GM19351 (cell line): ENCODE results near the gene PCDH9.
"Not testable (repeated sequence)": the region's sequence is repeated elsewhere in the genome, so short reads cannot be mapped to it uniquely, and the experiment has no call there.

Experiments
- ATAC-seq: cut with Tn5 transposase; IDR thresholded peaks from one replicate; pipeline ENCODE4 v1.9.1; 2021; ENCODE audit warnings: mild to moderate bottlenecking, moderate library complexity; ENCODE audit not compliant: unreplicated experiment

Gene PCDH9

DNA sequence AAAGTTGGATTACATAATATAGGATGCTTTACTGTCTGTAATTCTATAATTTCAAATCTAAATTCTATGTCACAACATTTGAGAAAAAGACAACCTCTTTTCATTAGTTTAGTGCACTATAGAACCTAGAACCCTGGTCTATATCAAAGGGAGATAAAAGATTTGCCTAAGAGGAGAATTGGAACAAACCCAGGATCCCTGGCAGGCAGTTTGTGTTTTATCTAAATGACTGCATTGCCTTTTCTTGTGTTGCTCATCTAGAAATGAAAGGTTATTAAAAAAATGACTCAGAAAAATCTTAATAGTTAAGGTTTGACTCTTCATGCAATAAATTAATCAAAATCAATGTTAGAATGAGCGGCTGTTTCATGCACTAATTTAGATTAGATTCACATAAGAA lies 96.7 kb downstream of the PCDH9 start:
- ATAC-seq = no peak

DNA sequence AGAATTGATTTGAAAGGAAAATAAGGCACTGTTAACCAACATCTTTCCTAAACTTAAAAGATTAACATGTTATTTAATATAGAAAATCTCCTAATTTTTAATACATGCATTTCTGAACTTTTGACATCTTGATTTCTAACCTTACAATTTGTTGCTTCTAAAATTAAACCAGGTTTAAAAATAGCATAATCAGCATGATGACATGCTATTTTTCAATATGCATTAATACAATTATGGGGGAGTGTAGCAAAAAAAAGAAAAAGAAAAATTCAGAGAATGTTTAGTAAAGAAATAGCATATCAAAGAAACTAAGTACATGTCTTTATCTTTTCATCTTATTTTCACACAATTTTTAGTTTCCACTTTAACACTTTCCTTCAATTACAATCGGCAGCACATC lies 98.7 kb downstream of the PCDH9 start:
- ATAC-seq = no peak

DNA sequence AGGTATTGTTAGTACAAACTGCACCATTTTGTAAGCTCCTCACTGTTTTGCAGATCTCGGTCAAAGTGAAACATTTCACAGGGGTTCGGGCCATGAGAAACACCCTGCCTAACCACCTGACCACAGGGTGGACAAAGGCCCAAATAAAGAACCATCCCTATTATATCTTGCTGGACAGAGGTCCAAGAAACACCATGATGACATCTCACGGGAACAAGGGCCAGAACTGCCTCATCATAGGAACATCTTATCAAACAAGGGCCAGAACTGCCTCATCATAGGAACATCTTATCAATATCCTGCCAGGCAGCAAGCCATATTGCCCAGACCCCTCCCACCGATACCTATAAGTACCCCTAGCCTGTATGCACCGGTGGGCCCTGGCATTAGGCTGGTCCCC lies 99.7 kb downstream of the PCDH9 start:
- no peak for ATAC-seq

DNA sequence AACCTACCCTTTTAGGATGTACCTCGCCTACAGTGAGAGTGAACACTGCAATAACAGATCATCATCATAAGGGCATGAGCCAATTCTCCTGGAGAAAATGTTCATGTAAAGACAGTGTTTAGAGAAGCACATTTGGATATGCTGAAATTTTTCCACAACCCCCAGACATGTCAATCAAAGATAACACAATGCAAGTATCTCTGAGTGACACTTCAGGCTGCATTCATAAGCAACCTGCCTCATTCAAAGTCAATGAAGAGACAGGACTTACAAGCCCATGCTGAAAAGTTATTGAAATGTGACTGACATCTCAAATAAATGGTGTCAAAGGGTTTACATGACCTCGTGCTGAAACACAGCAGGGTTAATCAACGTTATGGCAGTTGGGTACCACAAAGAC lies 102.0 kb downstream of the PCDH9 start:
- ATAC-seq = no peak

DNA sequence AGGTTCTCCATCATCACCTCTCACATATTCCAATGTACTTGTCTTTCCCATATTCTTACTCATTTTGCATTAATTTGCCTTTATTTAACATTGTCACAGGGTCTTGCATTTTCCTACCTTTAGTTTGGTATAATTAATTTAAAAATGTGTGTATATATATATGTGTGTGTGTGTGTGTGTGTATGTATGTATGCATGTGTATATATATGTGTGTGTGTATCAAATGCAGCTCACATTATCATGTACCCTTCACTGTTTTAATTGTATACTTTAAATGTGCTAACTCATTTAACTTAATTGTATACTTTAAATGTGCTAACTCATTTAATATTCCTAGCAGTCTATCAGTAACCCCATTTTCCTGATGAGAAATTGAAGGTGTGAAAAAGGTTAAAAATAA lies 104.5 kb downstream of the PCDH9 start:
- ATAC-seq = no peak

DNA sequence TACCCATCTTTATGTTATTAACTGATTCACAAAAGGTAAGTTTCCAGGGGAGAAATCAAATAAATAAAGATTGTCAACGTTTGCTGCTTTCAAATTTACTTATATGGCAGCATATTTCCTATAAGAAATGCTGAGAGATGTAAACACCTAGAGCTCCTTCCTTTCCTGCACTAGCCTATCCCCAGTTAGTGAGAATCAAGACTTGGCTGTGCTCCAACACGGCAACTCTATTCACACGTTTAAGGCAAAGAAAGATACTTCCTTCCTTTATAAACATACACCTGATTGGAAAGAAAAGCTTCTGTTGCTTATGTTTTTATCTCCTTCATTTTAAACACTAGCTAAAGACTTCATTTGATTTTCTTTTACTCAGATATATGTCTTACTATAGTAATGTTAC lies 107.0 kb downstream of the PCDH9 start:
- no peak for ATAC-seq

DNA sequence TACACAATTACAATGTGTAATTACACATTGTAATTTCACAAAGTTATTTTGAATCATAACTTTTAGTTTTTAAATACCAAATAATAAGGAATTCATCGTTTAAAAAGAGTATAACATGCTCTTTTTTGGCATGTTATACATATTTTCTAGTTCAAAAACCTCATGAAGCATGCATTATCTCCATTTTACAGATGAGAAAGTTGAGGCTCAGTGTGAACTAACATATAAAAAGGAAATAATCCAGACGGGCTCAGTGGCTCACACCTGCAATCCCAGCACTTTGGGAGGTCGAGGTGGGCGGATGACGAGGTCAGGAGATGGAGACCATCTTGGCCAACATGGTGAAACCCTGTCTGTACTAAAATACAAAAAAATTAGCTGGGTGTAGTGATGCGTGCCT lies 107.9 kb downstream of the PCDH9 start:
- ATAC-seq = no peak

DNA sequence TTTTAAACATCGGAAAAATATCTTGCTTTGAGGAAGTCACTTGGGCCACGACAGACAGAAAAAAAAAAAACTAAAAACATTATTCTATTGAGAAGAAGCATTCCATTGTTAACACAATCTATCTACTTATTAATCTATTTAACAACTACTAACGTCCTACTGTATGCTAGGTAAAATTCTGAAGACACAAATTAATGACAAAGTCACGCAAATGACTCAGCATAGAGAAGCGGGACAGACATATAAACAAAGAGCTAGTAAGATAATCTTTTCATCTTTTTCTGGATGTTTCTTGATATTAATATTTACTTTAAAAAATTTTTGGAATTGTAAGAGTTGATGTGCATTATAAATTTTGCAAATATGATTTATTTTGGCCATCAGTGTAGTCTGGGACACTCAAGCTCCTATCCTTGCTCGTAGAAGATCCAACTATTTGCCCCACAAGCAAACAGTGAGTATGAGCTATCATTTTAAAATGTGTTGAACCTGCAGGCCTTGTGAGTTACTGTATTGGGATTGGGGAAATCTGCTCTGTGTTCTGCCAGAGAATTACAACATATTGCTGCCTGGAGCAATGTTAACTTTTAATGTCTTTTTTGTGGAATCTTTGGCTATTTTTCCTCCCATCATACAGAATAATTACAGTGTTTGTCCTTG lies 109.1 kb downstream of the PCDH9 start:
- ATAC-seq = no peak

DNA sequence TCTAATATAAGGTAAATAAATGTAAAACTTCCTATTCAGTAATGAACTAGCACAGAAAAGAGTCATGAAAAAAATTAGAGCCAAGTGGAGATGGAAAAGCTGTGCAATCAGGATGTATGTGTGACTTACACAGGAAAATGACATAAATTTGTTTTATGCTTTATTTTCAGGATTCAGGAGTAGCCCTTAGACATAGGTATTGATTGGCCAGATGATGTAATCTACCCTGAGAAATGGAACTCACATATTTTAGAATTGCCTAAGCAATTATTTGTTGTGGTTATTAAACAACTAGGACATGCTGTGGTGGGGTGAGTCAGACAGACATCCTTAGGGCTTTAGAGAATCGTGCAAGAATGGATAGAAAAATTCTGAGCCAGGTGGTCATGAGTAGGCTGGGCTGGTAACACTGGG lies 110.6 kb downstream of the PCDH9 start:
- ATAC-seq = no peak

DNA sequence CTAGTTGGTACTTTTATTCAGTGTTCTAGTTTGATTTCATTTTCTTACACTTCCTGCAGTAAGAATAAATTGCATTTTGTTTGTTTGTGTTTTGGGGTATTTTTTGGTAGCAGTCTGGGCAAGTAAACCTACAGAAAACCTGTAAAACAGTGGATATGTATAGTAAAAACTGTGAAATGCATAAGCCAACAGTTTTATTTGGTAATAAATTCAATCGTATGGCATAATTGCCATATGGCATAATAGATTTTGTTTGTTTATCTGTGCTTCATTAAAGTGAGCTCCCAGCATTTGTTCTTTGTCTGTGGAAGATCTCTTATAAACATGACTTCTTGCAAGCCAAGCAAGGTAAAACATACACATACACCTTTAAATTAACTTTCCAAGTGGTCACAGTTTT lies 111.9 kb downstream of the PCDH9 start:
- no peak for ATAC-seq

DNA sequence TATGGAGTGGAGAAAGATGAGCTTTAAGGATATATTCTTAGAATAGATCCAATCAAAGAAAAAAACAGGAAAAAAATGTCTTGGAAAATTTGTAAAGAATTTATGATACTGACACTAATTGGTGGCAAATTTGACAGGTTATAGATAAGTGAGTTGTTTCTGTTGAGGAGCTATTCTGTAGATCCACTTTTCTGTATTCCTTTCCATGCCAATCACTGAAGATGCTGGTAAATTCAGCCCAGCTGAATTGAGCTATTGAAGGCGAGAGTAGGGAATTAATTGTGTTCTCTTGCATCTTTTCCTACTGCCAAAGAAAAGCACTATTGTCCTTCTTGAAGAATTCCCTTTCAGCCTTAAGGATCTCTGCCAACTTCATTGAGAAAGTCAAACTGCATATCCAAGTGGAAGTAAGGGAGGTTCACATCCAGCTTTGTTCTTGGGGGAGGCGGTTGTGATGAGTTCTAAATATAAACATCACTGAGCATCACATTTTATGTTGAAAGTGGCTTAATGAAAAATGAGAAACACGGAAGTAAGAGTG lies 113.1 kb downstream of the PCDH9 start:
- ATAC-seq = no peak

DNA sequence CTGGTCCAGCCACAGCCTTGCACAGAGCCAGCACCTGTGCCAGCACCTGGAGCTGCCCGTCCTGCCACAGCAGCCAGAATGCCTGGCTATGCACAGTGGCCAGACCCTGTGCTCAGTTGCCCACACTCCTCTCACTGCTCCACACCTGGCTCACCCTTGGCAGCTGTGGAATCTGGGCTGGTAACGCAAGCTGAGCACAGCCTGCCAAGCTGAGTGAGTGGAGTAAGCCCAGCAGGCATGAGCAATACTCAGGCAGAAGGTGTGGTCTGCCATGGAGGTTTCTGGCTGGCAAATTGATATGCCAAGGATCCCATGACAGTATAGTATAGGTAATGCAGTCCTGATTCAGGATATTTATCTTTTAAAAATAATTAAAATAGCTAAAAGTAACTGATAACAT lies 122.2 kb downstream of the PCDH9 start:
- ATAC-seq = no peak

DNA sequence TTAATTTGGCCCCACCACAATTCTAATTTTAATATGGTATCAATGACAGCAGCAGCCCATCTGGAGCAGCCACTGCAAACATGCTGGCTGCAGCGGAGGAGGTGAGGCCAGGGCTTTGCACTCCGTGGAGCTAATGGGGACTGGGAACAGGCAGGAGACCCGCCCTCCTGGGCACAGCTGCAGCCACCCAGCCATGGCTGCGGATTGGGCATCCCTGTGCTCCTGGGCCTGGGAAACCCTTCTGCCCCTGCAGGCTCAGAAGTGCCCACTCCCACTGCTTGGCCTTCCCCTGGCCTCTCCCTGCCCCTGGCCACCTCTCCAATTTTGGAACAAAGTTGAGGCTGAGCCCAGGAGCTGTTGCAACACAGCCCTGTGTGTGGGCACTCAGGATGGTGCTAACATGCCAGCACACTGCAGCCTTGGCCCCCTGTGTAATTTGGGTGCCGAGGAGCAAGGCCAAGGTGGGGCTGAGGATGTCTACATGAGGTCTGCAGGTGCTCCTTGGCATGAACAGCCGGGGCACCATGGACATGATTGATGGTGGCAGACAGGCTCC lies 123.6 kb downstream of the PCDH9 start:
- no peak for ATAC-seq

DNA sequence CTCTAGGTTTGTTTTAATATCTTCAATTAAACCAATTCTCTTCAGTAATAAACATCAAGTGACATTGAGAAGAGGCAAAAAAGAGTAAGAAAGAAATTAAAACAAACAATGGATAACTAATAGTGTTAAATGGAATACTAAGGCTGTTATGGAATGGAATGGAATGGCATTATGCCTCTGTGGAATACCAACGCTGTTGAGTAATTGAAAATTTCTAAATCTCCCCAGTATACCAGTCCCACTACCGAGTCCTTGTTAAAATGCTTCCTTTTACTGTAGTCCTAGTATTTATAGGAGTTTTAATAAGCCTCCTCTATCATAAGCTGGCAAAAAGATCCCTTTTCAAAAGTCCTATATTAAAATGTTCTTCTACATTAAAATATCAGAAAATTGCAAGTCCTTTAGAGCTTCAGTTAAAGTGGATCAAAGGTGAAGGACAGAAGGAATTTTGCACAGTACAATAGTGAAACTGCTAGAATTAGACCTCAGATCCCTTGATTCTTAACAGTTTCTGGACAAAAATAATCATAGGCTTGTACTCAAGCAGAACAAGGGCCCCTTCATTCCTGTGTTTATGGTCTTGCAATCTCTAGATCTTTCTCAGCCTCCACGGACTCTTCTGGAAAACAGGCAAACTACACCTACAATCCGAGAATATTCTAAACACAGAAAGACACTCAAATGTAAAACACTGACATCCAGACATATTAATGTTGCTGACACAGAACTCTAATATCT lies 128.2 kb downstream of the PCDH9 start:
- ATAC-seq = no peak

DNA sequence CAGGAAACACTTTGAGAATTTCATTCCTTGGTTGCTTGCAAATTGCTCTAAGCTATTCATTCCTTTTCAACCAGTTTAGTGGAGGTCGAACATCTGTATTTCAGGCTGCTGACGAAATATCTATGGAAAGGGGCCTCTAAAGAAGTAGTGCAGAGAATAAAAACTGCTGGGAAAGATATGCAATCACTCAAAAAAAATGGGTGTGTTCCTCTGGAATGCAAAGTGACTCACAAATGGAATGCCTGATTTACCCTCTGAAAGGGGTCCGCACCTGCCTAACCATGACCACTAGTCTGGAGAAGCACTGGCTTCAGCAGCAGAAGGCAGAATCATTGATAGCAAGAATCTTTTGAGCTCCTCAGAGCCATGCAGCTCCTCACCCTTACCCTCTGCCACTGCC lies 129.4 kb downstream of the PCDH9 start:
- ATAC-seq = no peak

DNA sequence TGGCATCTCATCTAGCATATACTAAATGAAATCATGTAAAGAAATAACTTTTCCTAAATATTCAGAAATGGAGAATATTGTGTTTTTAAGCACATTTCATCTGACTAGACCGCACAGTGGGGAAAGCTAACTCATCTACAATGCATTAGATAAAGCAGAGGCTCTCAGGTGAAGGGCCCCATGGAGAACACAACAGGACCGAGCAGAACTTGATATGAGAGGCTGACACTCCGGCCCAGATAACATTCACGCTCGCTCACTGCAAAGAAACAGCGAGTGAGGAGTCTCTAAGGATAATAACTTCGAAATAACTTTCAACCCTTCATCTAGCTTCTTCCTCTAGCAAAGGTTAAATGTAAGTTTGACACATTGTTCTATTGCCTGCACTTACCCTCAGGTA lies 130.6 kb downstream of the PCDH9 start:
- no peak for ATAC-seq

DNA sequence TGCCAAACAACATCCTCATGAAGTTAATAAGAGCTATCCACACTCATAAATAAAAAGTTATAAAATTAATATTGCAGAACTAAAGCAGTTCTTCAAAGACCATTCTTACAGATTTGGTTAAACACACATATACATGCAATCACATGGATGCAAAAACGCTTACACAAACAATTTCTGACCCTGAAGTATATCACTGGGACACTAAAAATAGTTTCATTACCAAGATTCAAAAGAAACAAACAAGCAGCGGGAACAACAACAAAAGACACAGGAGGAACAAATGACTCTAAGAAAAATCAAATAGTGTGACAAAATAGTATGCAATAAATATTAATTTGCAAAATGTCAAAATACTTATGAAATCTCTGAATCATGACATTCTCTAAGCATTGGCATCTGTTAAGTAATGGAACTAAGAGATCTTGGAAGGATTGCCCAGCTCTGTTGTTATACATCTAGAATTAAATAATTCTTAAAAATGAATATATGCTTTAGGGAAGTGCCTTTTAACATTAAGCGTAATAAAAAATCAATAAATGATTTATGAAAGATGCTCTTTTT lies 132.2 kb downstream of the PCDH9 start:
- ATAC-seq = no peak

DNA sequence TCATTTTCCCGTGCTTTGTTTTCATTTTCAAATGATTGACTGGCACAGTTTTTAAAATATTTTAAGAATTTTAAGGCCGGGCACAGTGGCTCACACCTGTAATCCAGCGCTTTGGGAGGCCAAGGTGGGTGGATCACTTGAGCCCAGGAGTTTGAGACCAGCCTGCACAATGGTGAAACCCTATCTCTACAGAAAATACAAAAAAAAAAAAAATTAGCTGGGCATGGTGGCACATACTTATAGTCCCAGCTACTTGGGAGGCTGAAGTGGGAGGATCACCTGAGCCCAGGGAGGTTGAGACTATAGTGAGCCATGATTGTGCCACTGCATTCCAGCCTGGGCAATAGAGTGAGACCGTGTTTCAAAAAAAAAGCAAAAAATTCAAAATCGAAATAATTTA lies 133.2 kb downstream of the PCDH9 start:
- not testable (repeated sequence) for ATAC-seq

DNA sequence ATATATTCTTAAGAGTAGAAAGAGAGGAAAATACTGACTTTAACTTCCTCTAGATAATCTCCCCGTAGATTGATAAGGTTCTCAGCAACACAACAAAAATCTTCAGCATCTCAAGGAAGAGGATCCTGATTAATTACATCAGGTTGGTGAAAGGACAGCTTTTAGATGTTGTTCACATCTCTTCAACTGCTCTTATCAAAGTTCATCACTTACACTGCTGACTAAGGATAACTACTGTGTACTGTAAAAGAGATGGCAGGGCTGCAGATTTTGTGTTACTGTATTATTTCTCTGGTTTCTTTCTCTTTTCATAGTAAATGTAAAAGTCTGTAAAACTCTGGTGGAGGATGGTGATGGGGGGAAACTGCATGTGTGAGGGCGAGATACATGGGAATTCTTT lies 133.7 kb downstream of the PCDH9 start:
- ATAC-seq = no peak

DNA sequence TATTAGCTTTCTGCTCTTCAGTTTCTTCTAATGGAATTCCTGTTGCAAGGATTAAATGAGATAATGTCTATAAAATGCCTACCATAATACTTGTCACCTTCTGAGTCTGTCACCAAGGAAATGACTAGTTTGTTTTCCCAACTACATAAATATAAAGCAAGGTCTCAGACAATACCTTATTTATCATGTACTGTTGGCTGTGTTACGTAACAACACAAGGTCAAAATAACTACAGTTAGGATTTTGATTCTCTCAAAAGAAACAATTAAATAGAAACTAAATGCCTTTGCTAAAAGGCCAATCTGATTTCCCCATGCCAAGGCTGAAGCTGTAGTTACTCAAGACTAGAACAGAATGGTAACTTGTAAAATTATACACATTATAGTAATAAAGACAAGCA lies 134.5 kb downstream of the PCDH9 start:
- no peak for ATAC-seq

DNA sequence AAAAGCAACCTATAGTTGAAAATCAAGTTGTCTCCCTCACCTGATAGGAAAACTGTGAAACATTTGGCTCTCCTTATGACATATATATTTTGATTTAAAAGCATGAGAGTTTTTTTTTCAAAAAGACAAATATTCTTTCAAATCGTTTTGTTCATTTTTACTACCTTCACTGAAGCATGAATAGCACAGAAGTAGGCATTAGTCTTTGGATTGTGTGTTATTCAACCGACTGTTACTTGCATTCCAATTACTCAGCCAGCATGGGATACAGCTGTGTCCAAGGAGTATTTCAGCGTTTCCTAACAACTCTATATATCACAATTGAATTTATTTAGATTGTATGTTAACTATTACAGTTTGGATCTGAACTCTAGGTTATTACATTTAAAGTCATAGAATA lies 135.2 kb downstream of the PCDH9 start:
- ATAC-seq = no peak

DNA sequence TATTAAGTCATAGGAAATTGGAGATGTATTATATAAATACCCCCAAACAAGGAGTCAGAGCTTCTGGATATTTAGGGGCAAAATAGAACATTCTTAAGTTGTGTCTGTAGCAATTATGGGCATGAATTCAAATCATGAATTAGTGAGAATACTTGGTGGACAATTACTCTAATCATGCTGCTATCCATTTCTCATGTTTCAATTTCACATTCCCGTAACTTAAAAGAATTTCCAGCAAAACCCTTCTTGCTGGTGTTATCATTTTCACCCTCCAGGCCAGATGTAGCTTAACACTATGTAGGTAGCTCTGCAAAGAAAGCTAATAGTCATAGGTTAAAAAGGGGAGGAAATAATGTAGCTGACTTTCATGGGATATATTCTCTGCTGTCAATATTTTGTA lies 136.1 kb downstream of the PCDH9 start:
- no peak for ATAC-seq
